Measurements from ENCODE around the gene ACTL9.

The ACTL9 gene

DNA sequence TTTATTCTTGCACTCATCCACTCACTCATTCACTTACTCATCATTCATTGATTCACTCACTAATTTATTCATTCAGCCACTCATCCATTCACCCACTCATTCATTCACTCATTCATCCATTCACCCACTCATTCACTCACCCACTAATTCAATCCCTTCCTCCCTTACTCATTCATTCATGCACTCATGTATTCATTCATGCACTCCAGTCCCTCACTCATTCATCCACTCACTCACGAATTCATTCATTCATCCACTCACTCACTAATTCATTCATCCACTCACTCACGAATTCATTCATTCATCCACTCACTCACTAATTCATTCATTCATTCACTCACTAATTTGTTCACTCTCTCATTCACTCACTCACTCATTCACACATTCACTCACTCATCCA is 16.1 kb downstream of the ACTL9 start:
- TF ChIP-seq, protein P1, sequence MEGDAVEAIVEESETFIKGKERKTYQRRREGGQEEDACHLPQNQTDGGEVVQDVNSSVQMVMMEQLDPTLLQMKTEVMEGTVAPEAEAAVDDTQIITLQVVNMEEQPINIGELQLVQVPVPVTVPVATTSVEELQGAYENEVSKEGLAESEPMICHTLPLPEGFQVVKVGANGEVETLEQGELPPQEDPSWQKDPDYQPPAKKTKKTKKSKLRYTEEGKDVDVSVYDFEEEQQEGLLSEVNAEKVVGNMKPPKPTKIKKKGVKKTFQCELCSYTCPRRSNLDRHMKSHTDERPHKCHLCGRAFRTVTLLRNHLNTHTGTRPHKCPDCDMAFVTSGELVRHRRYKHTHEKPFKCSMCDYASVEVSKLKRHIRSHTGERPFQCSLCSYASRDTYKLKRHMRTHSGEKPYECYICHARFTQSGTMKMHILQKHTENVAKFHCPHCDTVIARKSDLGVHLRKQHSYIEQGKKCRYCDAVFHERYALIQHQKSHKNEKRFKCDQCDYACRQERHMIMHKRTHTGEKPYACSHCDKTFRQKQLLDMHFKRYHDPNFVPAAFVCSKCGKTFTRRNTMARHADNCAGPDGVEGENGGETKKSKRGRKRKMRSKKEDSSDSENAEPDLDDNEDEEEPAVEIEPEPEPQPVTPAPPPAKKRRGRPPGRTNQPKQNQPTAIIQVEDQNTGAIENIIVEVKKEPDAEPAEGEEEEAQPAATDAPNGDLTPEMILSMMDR (IDR thresholded peaks at IDR 0.05; ENCODE audit: low read depth, low read length) = no peak
- no peak for DNase-seq (ENCODE audit: extremely low read depth, low read depth)

DNA sequence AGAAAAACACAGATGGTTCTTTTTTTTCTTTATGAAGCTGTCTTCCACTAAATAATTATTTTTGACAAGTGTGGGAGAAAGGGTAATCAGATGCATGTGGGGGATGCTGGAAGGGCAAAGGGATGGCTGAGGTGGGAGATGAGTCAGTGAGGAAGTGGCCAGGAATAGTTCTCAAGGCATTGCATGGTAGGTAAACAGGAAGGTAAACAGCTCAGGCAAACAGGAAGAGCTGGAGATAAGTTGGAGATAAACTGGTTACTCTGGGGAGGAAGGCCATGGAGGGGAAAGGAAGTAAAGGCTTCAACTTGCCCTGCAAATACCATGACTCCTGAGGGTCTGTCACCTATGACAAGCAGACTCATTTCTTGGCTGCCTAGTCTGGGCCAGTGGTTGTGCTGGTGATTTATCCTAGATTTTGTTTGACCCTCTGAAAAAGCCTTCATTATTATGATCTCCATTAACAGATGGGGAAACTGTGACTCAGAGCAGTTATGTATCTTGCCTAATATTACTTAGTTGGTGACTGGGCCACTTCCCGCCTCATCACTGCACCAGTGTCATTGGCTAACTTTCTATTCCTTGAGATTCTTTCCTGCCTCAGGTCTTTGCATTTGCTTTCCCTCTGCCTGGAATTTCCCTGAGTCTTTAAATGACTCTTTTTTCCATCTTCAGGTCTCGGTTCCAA is 17.1 kb downstream of the ACTL9 start:
- DNase-seq (ENCODE audit: extremely low read depth, low read depth) = no peak
- TF ChIP-seq, protein P1 (IDR thresholded peaks at IDR 0.05; ENCODE audit: low read depth, low read length) = no peak

DNA sequence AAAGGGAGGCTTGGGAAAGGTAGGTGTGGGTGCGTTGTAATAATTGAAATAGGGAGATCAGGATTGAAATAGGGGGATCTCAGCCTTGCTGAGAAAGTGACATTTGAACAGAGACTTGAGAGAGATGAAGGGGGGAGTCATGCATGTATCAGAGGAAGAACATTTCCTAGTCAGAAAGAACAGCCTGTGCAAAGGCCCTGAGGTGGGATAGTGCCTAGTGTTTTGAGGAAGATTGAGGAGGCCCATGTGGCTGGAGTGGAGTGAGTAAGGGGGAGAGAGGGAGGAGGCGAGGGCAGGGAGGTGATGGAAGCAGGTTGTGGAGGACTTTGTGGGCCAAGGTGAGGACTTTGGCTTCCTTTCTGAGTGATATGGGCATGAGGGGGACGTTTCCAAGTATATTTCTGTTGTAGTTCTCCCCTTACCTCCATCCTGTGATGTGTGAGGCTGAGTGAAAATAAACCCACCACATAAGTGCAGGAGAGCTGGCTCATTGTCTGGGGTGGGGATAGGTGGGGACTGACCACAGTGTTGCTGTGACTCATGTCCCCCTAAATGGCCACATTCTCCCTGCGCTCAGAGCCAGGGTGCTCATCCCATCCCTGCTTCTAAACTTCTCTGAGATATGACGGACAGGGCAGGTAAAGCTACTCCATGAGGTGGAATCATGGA is 17.8 kb downstream of the ACTL9 start:
- TF ChIP-seq, protein P1 (IDR thresholded peaks at IDR 0.05; ENCODE audit: low read depth, low read length) = no peak
- no peak for DNase-seq (ENCODE audit: extremely low read depth, low read depth)

DNA sequence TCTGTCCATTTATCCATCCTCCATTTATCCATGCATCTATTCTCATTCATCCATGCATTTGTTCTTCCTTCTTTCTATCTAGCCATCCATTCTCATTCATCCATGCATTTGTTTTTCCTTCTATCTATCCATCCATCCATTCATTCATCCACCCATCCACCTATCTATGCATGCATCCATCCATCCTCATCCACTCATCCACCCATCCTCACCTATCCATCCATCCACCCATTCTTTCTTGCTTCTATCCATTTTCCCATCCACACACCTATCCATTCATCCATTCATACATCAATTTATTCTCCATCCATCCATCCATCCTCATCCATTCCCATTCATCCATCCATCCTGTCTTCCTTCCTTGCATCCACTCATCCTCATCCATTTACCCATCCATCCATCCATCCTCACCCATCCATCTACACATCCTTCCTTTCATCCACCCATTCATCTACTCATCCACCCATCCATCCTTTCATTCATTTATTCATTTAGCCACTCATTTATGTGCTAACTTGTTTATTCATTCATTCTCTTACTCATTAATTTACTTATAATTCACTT is 20.3 kb downstream of the ACTL9 start:
- DNase-seq (ENCODE audit: extremely low read depth, low read depth) = no peak
- TF ChIP-seq, protein P1 (IDR thresholded peaks at IDR 0.05; ENCODE audit: low read depth, low read length) = no peak

DNA sequence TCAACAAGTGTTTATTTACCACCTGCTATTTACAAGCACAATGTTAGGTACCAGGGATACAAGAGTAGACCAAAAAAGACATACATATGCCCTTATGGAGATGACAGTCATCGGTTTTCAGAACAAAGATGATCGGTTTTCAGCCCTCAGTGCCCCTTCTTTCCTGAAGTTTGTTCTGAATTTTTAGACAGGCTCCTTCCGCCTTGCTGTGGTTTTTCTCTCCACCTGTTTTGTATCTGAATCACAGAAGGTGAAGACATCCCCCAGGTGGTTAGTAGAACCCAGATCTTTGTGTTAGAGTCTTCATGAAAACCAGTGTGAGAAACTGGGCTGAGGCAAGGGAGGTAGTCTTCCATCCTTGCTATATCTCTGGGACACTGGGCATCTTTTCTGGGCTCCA is 23.5 kb downstream of the ACTL9 start:
- TF ChIP-seq, protein P1 (IDR thresholded peaks at IDR 0.05; ENCODE audit: low read depth, low read length) = no peak
- no peak for DNase-seq (ENCODE audit: extremely low read depth, low read depth)

DNA sequence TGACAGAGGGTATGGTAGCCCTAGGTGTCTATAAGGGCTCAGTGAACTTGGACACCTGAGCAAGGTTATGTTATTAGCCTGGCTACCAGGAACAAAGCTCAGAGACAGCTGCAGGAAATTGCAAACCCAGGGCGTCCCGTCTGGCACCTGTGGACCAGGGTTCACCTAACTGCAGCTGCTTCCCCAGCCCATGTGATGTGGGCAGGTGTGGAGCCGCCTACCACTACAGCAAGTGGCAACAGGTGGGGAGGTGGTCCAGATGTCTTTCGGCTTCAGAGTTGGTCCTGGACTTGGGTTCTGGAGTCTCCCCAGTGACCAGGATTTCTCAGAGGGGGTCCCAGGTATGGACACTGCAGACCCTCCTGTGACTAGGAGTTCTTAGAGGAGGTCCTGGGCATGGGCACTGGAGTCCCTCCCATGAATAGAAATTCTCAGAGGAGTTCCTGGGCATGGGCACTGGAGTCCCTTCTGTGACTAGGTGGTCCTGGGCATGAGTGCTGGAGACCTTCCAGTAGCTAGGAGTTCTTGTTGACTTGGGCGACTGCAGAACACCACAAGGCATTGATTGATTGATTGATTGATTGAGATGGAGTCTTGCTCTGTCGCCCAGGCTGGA is 25.2 kb downstream of the ACTL9 start:
- TF ChIP-seq, protein P1 (IDR thresholded peaks at IDR 0.05; ENCODE audit: low read depth, low read length) = no peak
- no peak for DNase-seq (ENCODE audit: extremely low read depth, low read depth)
